HepG2 (cell line): ENCODE measurements around the gene C1R. TPM values are rescaled to one million over a fixed set of nuclear protein-coding genes. Genes with fewer than 3 reads are reported as not detected.

Experiments
- GATAD1 ChIP-seq: IDR thresholded peaks from 2 replicates; pipeline ENCODE4 v1.6.1; 2016; ENCODE audit warnings: missing genetic modification reagents, missing compliant biosample characterization
- GLI4 ChIP-seq: sonication (generic); formaldehyde crosslinking; IDR thresholded peaks from 2 replicates; pipeline ENCODE4 v1.5.1; 2020; ENCODE audit warnings: missing genetic modification reagents, mild to moderate bottlenecking, moderate library complexity, borderline replicate concordance
- HDAC2 ChIP-seq: sonication (generic); formaldehyde crosslinking; IDR thresholded peaks from 2 replicates; pipeline ENCODE4 v1.4.0; 2020; ENCODE audit warnings: missing genetic modification reagents
- HNRNPL ChIP-seq: fragments of 200-400 bp; formaldehyde crosslinking; IDR thresholded peaks from 2 replicates; pipeline ENCODE4 v1.6.1; 2017; ENCODE audit warnings: mild to moderate bottlenecking, low read depth, low read length
- NPAS2 ChIP-seq: sonication (generic); formaldehyde crosslinking; IDR thresholded peaks from 2 replicates; pipeline ENCODE4 v1.8.0; 2022; ENCODE audit warnings: mild to moderate bottlenecking, missing genetic modification reagents, borderline replicate concordance
- PCBP1 ChIP-seq: fragments of 200-400 bp; formaldehyde crosslinking; IDR thresholded peaks from 2 replicates; pipeline ENCODE4 v1.6.1; 2017; ENCODE audit warnings: mild to moderate bottlenecking, low read depth, low read length, borderline replicate concordance
- POLR2AphosphoS5 ChIP-seq: IDR thresholded peaks from 2 replicates; pipeline ENCODE4 v1.6.1; 2012; ENCODE audit warnings: low read depth, low read length
- RXRA ChIP-seq: sonication (generic); formaldehyde crosslinking; IDR thresholded peaks from 2 replicates; pipeline ENCODE4 v1.5.1; 2020; ENCODE audit warnings: missing genetic modification reagents
- SIN3B ChIP-seq: fragments of 150-350 bp; IDR thresholded peaks from 2 replicates; pipeline ENCODE4 v1.6.1; 2014; ENCODE audit warnings: low read length
- SIX1 ChIP-seq: sonication (generic); formaldehyde crosslinking; IDR thresholded peaks from 2 replicates; pipeline ENCODE4 v1.4.0; 2020; ENCODE audit warnings: missing genetic modification reagents, borderline replicate concordance
- SMAD1 ChIP-seq: sonication (generic); formaldehyde crosslinking; IDR thresholded peaks from 2 replicates; pipeline ENCODE4 v1.4.0; 2020; ENCODE audit warnings: missing genetic modification reagents, low read depth, mild to moderate bottlenecking, borderline replicate concordance
- SSRP1 ChIP-seq: IDR thresholded peaks from 2 replicates; pipeline ENCODE4 v1.6.1; 2016; ENCODE audit warnings: control low read depth
- TCF7L2 ChIP-seq: IDR thresholded peaks from 2 replicates; pipeline ENCODE4 v1.6.1; 2011; ENCODE audit warnings: mild to moderate bottlenecking, low read depth, low read length, moderate library complexity
- THAP11 ChIP-seq: IDR thresholded peaks from 2 replicates; pipeline ENCODE4 v1.6.1; 2016; ENCODE audit warnings: missing biosample characterization, missing genetic modification reagents
- YY1 ChIP-seq: IDR thresholded peaks from 2 replicates; pipeline ENCODE4 v1.6.1; 2011; ENCODE audit warnings: low read length, low read depth, moderate library complexity, mild to moderate bottlenecking; ENCODE audit not compliant: insufficient read depth, insufficient replicate concordance
- ZBTB8A ChIP-seq: sonication (generic); formaldehyde crosslinking; IDR thresholded peaks from 2 replicates; pipeline ENCODE4 v1.4.0; 2020; ENCODE audit warnings: mild to moderate bottlenecking, low read depth, missing genetic modification reagents, borderline replicate concordance
- ZIK1 ChIP-seq: sonication (generic); formaldehyde crosslinking; IDR thresholded peaks from 2 replicates; pipeline ENCODE4 v1.5.0; 2020; ENCODE audit warnings: mild to moderate bottlenecking, low read depth, missing genetic modification reagents, borderline replicate concordance
- ZNF20 ChIP-seq: sonication (generic); formaldehyde crosslinking; IDR thresholded peaks from 2 replicates; pipeline ENCODE4 v1.4.0; 2020; ENCODE audit warnings: mild to moderate bottlenecking, moderate library complexity, missing genetic modification reagents
- ZNF224 ChIP-seq: sonication (generic); formaldehyde crosslinking; IDR thresholded peaks from 2 replicates; pipeline ENCODE4 v1.5.0; 2020; ENCODE audit warnings: mild to moderate bottlenecking, missing genetic modification reagents
- ZNF235 ChIP-seq: sonication (generic); formaldehyde crosslinking; IDR thresholded peaks from 2 replicates; pipeline ENCODE4 v1.8.1; 2023; ENCODE audit warnings: mild to moderate bottlenecking, missing genetic modification reagents, borderline replicate concordance
- ZNF670 ChIP-seq: sonication (generic); formaldehyde crosslinking; IDR thresholded peaks from 2 replicates; pipeline ENCODE4 v1.8.0; 2022; ENCODE audit warnings: mild to moderate bottlenecking, missing genetic modification reagents, borderline replicate concordance
- ZNF713 ChIP-seq: sonication (generic); formaldehyde crosslinking; IDR thresholded peaks from 2 replicates; pipeline ENCODE4 v1.4.0; 2020; ENCODE audit warnings: mild to moderate bottlenecking, missing genetic modification reagents
- ZNF749 ChIP-seq: sonication (generic); formaldehyde crosslinking; IDR thresholded peaks from 2 replicates; pipeline ENCODE4 v1.8.0; 2022; ENCODE audit warnings: mild to moderate bottlenecking, missing genetic modification reagents, moderate library complexity, borderline replicate concordance
- ZNF75D ChIP-seq: sonication (generic); formaldehyde crosslinking; IDR thresholded peaks from 2 replicates; pipeline ENCODE4 v1.8.1; 2023; ENCODE audit warnings: missing genetic modification reagents, mild to moderate bottlenecking, borderline replicate concordance
- ZSCAN12 ChIP-seq: sonication (generic); formaldehyde crosslinking; IDR thresholded peaks from 2 replicates; pipeline ENCODE4 v1.9.0; 2021; ENCODE audit warnings: mild to moderate bottlenecking, missing genetic modification reagents
- polyA plus RNA-seq, 8 experiments: library from polyadenylated mRNA; depleted of rRNA in 3 of 8; stranded (reverse) in 7 of 8; unstranded in 1 of 8; fragments of >200 nt; fragmentation: Illumina TruSeq in 4 of 8; extraction: Trizol in 4 of 8; gene quantifications; 2 replicates each; pipeline versions ENCODE4 v1.2.1 to v1.2.3, GENCODE V29; 2011 to 2016; ENCODE audit warnings: low read depth in 4 of 8, missing spikeins in 1 of 8, mixed read lengths in 1 of 8; ENCODE audit not compliant: insufficient read depth in 1 of 8
- total RNA-seq, 5 experiments: library from RNA; depleted of rRNA; stranded (reverse); fragments of >200 nt; fragmentation: Illumina TruSeq; extraction: Trizol; gene quantifications; 2 replicates each; pipeline ENCODE4 v1.2.3, GENCODE V29; 2016; ENCODE audit warnings: low read depth in 1 of 5
- TF ChIP-seq, protein P1 (sequence below): sonication (generic); formaldehyde crosslinking; IDR thresholded peaks from 2 replicates; pipeline ENCODE4 v1.4.0; 2020; ENCODE audit warnings: missing genetic modification reagents, borderline replicate concordance
- TF ChIP-seq, protein P2 (sequence below): sonication (generic); formaldehyde crosslinking; IDR thresholded peaks from 2 replicates; pipeline ENCODE4 v1.4.0; 2020; ENCODE audit warnings: mild to moderate bottlenecking, low read depth, missing genetic modification reagents
- TF ChIP-seq, protein P3 (sequence below): IDR thresholded peaks from 2 replicates; pipeline ENCODE4 v1.6.1; 2016; ENCODE audit warnings: missing genetic modification reagents, missing compliant biosample characterization

Gene C1R
- total and polyA plus RNA-seq, 2 of the 13 experiments (the other 11 are each of a cell fraction or from before 2014, with no cell fraction given) = 3.5 to 6.5 TPM

DNA sequence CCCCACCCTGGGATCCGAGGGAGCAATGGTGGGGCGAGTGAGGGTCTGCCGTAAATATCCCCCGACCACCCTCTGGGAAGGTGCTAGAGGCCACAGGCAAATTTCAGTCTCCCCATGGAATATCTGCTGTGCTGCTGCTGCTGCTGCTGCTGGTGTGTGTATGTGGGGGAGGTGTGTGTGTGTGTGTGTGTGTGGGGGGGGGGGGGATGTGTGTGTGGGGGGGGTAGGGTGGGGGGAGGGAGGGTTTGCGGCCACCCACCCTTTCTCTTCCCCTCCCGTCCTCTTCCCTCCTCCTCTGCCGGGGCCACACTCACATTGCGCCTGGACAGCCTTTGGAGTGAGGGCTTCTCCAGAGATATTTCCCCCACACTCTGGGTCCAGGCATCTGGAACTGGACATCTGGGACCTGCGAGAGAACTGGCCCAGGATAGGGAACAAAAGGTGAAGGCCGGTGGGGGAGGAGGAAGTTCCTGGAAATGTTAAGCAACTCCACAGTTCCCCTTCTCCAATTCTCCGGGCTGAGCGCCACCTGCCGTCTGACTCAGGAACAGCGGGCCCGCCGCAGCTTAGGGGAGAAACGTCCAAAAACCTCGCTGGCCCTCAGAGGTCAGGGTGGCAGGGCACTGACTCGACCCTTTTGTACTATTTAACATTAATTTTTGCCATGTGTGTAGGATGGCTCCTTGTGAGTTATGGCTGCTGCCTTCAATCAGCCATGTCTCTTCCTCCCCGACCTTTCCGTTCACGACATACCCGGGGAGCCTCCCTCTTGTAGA, 16.7 kb upstream of the C1R start, which contains the start of gene C1RL (continued):
- TF ChIP-seq SIX1 (CRISPR knock-in tag) (no peak), HDAC2 (CRISPR knock-in tag) (0 out of 2 replicates have a peak, but pooled peaks have one; percentile 49), ZNF224 (0 out of 2 replicates have a peak, but pooled peaks have one; percentile 63), ZNF20 (CRISPR knock-in tag) (no peak), ZNF670 (no peak), ZNF235 (no peak), GATAD1 (CRISPR knock-in tag) (peak; percentile 61; the same call in 1 of the 2 replicates), ZSCAN12 (CRISPR knock-in tag) (no peak), ZNF749 (CRISPR knock-in tag) (peak; percentile 68; the same call in 1 of the 2 replicates), ZBTB8A (CRISPR knock-in tag) (no peak), THAP11 (CRISPR knock-in tag) (peak; percentile 45; the same call in 1 of the 2 replicates), PCBP1 (0 out of 2 replicates have a peak, but pooled peaks have one; percentile 43), TCF7L2 (no peak), SIN3B (no peak), SMAD1 (CRISPR knock-in tag) (no peak), ZIK1 (CRISPR knock-in tag) (0 out of 2 replicates have a peak, but pooled peaks have one; percentile 46), ZNF75D (no peak), SSRP1 (CRISPR knock-in tag) (no peak), YY1 (peak; percentile 57), NPAS2 (CRISPR knock-in tag) (no peak), HNRNPL (0 out of 2 replicates have a peak, but pooled peaks have one; percentile 27), ZNF713 (CRISPR knock-in tag) (no peak), GLI4 (CRISPR knock-in tag) (no peak), RXRA (peak; percentile 80), POLR2AphosphoS5 (peak; percentile 68)
- TF ChIP-seq, protein P1, sequence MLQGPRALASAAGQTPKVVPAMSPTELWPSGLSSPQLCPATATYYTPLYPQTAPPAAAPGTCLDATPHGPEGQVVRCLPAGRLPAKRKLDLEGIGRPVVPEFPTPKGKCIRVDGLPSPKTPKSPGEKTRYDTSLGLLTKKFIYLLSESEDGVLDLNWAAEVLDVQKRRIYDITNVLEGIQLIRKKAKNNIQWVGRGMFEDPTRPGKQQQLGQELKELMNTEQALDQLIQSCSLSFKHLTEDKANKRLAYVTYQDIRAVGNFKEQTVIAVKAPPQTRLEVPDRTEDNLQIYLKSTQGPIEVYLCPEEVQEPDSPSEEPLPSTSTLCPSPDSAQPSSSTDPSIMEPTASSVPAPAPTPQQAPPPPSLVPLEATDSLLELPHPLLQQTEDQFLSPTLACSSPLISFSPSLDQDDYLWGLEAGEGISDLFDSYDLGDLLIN (CRISPR knock-in tag) = no peak
- TF ChIP-seq, protein P2, sequence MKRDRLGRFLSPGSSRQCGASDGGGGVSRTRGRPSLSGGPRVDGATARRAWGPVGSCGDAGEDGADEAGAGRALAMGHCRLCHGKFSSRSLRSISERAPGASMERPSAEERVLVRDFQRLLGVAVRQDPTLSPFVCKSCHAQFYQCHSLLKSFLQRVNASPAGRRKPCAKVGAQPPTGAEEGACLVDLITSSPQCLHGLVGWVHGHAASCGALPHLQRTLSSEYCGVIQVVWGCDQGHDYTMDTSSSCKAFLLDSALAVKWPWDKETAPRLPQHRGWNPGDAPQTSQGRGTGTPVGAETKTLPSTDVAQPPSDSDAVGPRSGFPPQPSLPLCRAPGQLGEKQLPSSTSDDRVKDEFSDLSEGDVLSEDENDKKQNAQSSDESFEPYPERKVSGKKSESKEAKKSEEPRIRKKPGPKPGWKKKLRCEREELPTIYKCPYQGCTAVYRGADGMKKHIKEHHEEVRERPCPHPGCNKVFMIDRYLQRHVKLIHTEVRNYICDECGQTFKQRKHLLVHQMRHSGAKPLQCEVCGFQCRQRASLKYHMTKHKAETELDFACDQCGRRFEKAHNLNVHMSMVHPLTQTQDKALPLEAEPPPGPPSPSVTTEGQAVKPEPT = no peak
- TF ChIP-seq, protein P3, sequence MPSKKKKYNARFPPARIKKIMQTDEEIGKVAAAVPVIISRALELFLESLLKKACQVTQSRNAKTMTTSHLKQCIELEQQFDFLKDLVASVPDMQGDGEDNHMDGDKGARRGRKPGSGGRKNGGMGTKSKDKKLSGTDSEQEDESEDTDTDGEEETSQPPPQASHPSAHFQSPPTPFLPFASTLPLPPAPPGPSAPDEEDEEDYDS (CRISPR knock-in tag) = peak; percentile 54
